GM20000 (cell line): ENCODE data around the gene CREB5.

Experiments used
- DNase-seq: peaks from one replicate; pipeline ENCODE4 v3.0.0; 2012; ENCODE audit warnings: low spot score
- CTCF ChIP-seq: IDR thresholded peaks from 2 replicates; pipeline ENCODE4 v1.5.1; 2012; ENCODE audit warnings: mild to moderate bottlenecking, control low read depth; ENCODE audit errors: extremely low read depth, missing control alignments

The CREB5 gene

GRCh38 chr7:28837216-28837615, 424.9 kb downstream of the CREB5 start:
- no peak for TF ChIP-seq CTCF

GRCh38 chr7:28840592-28840995, 428.3 kb downstream of the CREB5 start:
- TF ChIP-seq CTCF: peak; percentile 2
- peak; percentile 53 for DNase-seq

More at GRCh38 chr7:28837216-28837615, 424.9 kb downstream of the CREB5 start:
- DNase-seq: no peak

GRCh38 chr7:28841766-28842165, 429.4 kb downstream of the CREB5 start:
- no peak for DNase-seq
- TF ChIP-seq CTCF: no peak

GRCh38 chr7:28842769-28843295, 430.5 kb downstream of the CREB5 start:
- no peak for DNase-seq
- no peak for TF ChIP-seq CTCF

GRCh38 chr7:28845106-28845505, 432.8 kb downstream of the CREB5 start:
- no peak for DNase-seq
- no peak for TF ChIP-seq CTCF

- no peak for TF ChIP-seq CTCF
- DNase-seq: no peak
Observed at GRCh38 chr7:28847176-28847575, 434.9 kb downstream of the CREB5 start.

GRCh38 chr7:28847681-28848080, 435.4 kb downstream of the CREB5 start:
- no peak for TF ChIP-seq CTCF
- no peak for DNase-seq
